Measurements from ENCODE around the gene C5. TPM values are rescaled to one million over a fixed set of nuclear protein-coding genes. Genes with fewer than 3 reads are reported as not detected.
A peak's percentile ranks its signal among the peaks of the same experiment; 100 is the strongest.

The C5 gene
- total RNA-seq, 1 donor: 2.7 TPM

GRCh38 chr9:120946259-120946658 lies 103.8 kb downstream of the C5 start:
- no peak for DNase-seq (ENCODE audit: low read depth in 2 of 3, low spot score in 2 of 3)

GRCh38 chr9:120944948-120945347 lies 105.1 kb downstream of the C5 start:
- no peak for DNase-seq (ENCODE audit: low read depth in 2 of 3, low spot score in 2 of 3)

- peak in 1 of 3 donors; percentile 42 for DNase-seq (ENCODE audit: low read depth in 2 of 3, low spot score in 2 of 3)
Observed at GRCh38 chr9:120944434-120944843, 105.6 kb downstream of the C5 start.

GRCh38 chr9:120942186-120943001 lies 107.7 kb downstream of the C5 start:
- no peak for DNase-seq (ENCODE audit: low read depth in 2 of 3, low spot score in 2 of 3)

GRCh38 chr9:120941046-120941770 lies 108.9 kb downstream of the C5 start:
- DNase-seq (ENCODE audit: low read depth in 2 of 3, low spot score in 2 of 3): no peak

GRCh38 chr9:120940573-120940972 lies 109.5 kb downstream of the C5 start:
- no peak for DNase-seq (ENCODE audit: low read depth in 2 of 3, low spot score in 2 of 3)

GRCh38 chr9:120938851-120939250 lies 111.2 kb downstream of the C5 start:
- DNase-seq (ENCODE audit: low read depth in 2 of 3, low spot score in 2 of 3): no peak

GRCh38 chr9:120937596-120937995 lies 112.5 kb downstream of the C5 start:
- DNase-seq (ENCODE audit: low read depth in 2 of 3, low spot score in 2 of 3): no peak

GRCh38 chr9:120937127-120937526 lies 112.9 kb downstream of the C5 start:
- no peak for DNase-seq (ENCODE audit: low read depth in 2 of 3, low spot score in 2 of 3)

- DNase-seq (ENCODE audit: low read depth in 2 of 3, low spot score in 2 of 3): no peak
Observed at GRCh38 chr9:120936764-120937122, 113.3 kb downstream of the C5 start.

GRCh38 chr9:120936011-120936763 lies 113.9 kb downstream of the C5 start:
- peak; percentile 63 to 81 (median 81) for DNase-seq (ENCODE audit: low read depth in 2 of 3, low spot score in 2 of 3)

- peak in 2 of 3 donors; percentile 89 to 94 for DNase-seq (ENCODE audit: low read depth in 2 of 3, low spot score in 2 of 3)
Observed at GRCh38 chr9:120935383-120935857, 114.7 kb downstream of the C5 start.

- peak in 1 of 3 donors; percentile 23 for DNase-seq (ENCODE audit: low read depth in 2 of 3, low spot score in 2 of 3)
Observed at GRCh38 chr9:120934281-120934680, 115.8 kb downstream of the C5 start.

GRCh38 chr9:120933310-120934055 lies 116.6 kb downstream of the C5 start:
- DNase-seq (ENCODE audit: low read depth in 2 of 3, low spot score in 2 of 3): no peak

GRCh38 chr9:120932086-120932823 lies 117.8 kb downstream of the C5 start:
- no peak for DNase-seq (ENCODE audit: low read depth in 2 of 3, low spot score in 2 of 3)

- peak; percentile 47 to 95 (median 89) for DNase-seq (ENCODE audit: low read depth in 2 of 3, low spot score in 2 of 3)
Observed at GRCh38 chr9:120931231-120932085, 118.6 kb downstream of the C5 start.

- no peak for DNase-seq (ENCODE audit: low read depth in 2 of 3, low spot score in 2 of 3)
Observed at GRCh38 chr9:120929229-120929791, 120.8 kb downstream of the C5 start.

- DNase-seq (ENCODE audit: low read depth in 2 of 3, low spot score in 2 of 3): peak; percentile 50 to 71 (median 58)
Observed at GRCh38 chr9:120928483-120929228, 121.4 kb downstream of the C5 start.
